GM12878 (cell line): ENCODE data around the gene B9D1. TPM values are rescaled to one million over a fixed set of nuclear protein-coding genes. Genes with fewer than 3 reads are reported as not detected.
A peak's percentile ranks its signal among the peaks of the same experiment; 100 is the strongest.

Experiments
- ASH2L ChIP-seq: fragments of 300-600, 200-600 bp; sonication (generic); IDR thresholded peaks from 2 replicates; pipeline ENCODE4 v1.6.1; 2017; ENCODE audit warnings: low read depth, mild to moderate bottlenecking, borderline replicate concordance
- ATF2 ChIP-seq: IDR thresholded peaks from 2 replicates; pipeline ENCODE4 v1.6.1; 2012; ENCODE audit warnings: low read length, inconsistent platforms
- BCL3 ChIP-seq: IDR thresholded peaks from 2 replicates; pipeline ENCODE4 v1.6.1; 2011; ENCODE audit warnings: borderline replicate concordance, low read depth, mild to moderate bottlenecking, moderate library complexity, low read length; ENCODE audit not compliant: insufficient read depth, poor library complexity, severe bottlenecking
- CBFB ChIP-seq: IDR thresholded peaks from 2 replicates; pipeline ENCODE4 v1.6.1; 2016; ENCODE audit warnings: antibody characterized with exemption, low read depth
- CBX3 ChIP-seq: fragments of 200-600 bp; sonication (generic); IDR thresholded peaks from 2 replicates; pipeline ENCODE4 v1.6.1; 2016; ENCODE audit warnings: low read depth, borderline replicate concordance
- CBX5 ChIP-seq: sonication (generic); IDR thresholded peaks from 2 replicates; pipeline ENCODE4 v1.6.1; 2016; ENCODE audit warnings: low read depth, moderate library complexity, mild to moderate bottlenecking, inconsistent platforms
- CREB1 ChIP-seq: IDR thresholded peaks from 2 replicates; pipeline ENCODE4 v1.6.1; 2012; ENCODE audit warnings: low read depth, mild to moderate bottlenecking, inconsistent platforms
- IRF3 ChIP-seq: fragments of 450-650 bp; IDR thresholded peaks from 2 replicates; pipeline ENCODE4 v1.6.1; 2014; ENCODE audit warnings: mild to moderate bottlenecking
- LARP7 ChIP-seq: fragments of 450-650 bp; IDR thresholded peaks from 2 replicates; pipeline ENCODE4 v1.6.1; 2017; ENCODE audit warnings: mild to moderate bottlenecking
- RCOR1 ChIP-seq: conservative IDR thresholded peaks from 2 replicates; pipeline ENCODE4 v1.6.1; 2012; ENCODE audit warnings: low read depth, low read length, improper control_type of control experiment
- RELA ChIP-seq: fragments of 450-650 bp; IDR thresholded peaks from 2 replicates; pipeline ENCODE4 v1.8.0; 2014; ENCODE audit warnings: borderline replicate concordance; ENCODE audit not compliant: partially characterized antibody
- SP1 ChIP-seq: IDR thresholded peaks from one replicate; pipeline ENCODE4 v1.6.1; 2011; ENCODE audit warnings: low read depth, low read length
- SUZ12 ChIP-seq: fragments of 200-600 bp; sonication (generic); IDR thresholded peaks from one replicate; pipeline ENCODE4 v1.6.1; 2018; ENCODE audit warnings: antibody characterized with exemption, mild to moderate bottlenecking; ENCODE audit not compliant: unreplicated experiment
- TARDBP ChIP-seq: IDR thresholded peaks from 2 replicates; pipeline ENCODE4 v1.6.1; 2016; ENCODE audit warnings: borderline replicate concordance
- USF1 ChIP-seq: IDR thresholded peaks from 2 replicates; pipeline ENCODE4 v1.6.1; 2011; ENCODE audit warnings: borderline replicate concordance, low read depth, mild to moderate bottlenecking, moderate library complexity, mixed read lengths, low read length; ENCODE audit not compliant: insufficient read depth; ENCODE audit errors: extremely low read length
- ZNF592 ChIP-seq: fragments of 450-650 bp; IDR thresholded peaks from 2 replicates; pipeline ENCODE4 v1.6.1; 2017; ENCODE audit warnings: mild to moderate bottlenecking, moderate library complexity
- polyA plus RNA-seq, 11 experiments: library from polyadenylated mRNA; depleted of rRNA in 4 of 11; unstranded in 6 of 11; stranded (reverse) in 5 of 11; fragments of >200 nt; fragmentation: Nextera tagmentation in 4 of 11; fragmentation: Illumina TruSeq in 1 of 11; extraction: Ambion mirVana in 4 of 11; extraction: Trizol in 1 of 11; gene quantifications; 1 replicate in 1 of 11; 2 replicates in 10 of 11; pipeline versions ENCODE4 v1.2.1 to v1.2.3, GENCODE V29; 2011 to 2016; ENCODE audit warnings: inconsistent platforms in 2 of 11, missing spikeins in 2 of 11, low read depth in 1 of 11
- total RNA-seq, 4 experiments: library from RNA; depleted of rRNA in 3 of 4; stranded (reverse); fragments of >200 nt in 3 of 4; fragmentation: Illumina TruSeq in 1 of 4; extraction: Trizol in 1 of 4; gene quantifications; 2 replicates each; pipeline versions ENCODE4 v1.2.1 to v1.2.3, GENCODE V29; 2013 to 2021

The B9D1 gene
- total and polyA plus RNA-seq, 10 of the 15 experiments (the other 5 are each of a cell fraction or from before 2014, with no cell fraction given), result 5.9 to 18.3 (median 9.8) TPM

GRCh38 chr17:19377602-19378415, 15.3 kb upstream of the B9D1 start (continued):
- TF ChIP-seq ATF2 (no peak), SUZ12 (no peak), CBFB (peak; percentile 88), USF1 (no peak), CREB1 (0 out of 2 replicates have a peak, but pooled peaks have one; percentile 47), ZNF592 (no peak), SP1 (peak; percentile 88), LARP7 (no peak; the same call in 1 of the 2 replicates), CBX5 (no peak), RCOR1 (no peak), CBX3 (no peak), RELA (peak; percentile 69), TARDBP (no peak), IRF3 (no peak), ASH2L (peak; percentile 56; the same call in 1 of the 2 replicates), BCL3 (peak; percentile 17)
